Liver (tissue), 3 donors: Measurements from ENCODE around the gene SPINK9.

Source experiments
- EGR1 ChIP-seq, 2 donors: IDR thresholded peaks; 2 replicates each; pipeline ENCODE4 v1.6.1; 2016 to 2018; ENCODE audit warnings: antibody characterized with exemption in 2 of 2, low read depth in 2 of 2
- FOXA1 ChIP-seq: IDR thresholded peaks from 2 replicates; pipeline ENCODE4 v1.6.1; 2016; ENCODE audit warnings: antibody characterized with exemption
- HNF4G ChIP-seq: IDR thresholded peaks from 2 replicates; pipeline ENCODE4 v1.6.1; 2016; ENCODE audit warnings: antibody characterized with exemption
- RAD21 ChIP-seq, 2 donors: IDR thresholded peaks; 2 replicates each; pipeline ENCODE4 v1.6.1; 2016; ENCODE audit warnings: antibody characterized with exemption in 2 of 2, mild to moderate bottlenecking in 2 of 2
- TAF1 ChIP-seq: conservative IDR thresholded peaks from 2 replicates; pipeline ENCODE4 v1.6.1; 2016; ENCODE audit warnings: antibody characterized with exemption, mild to moderate bottlenecking
- YY1 ChIP-seq: IDR thresholded peaks from 2 replicates; pipeline ENCODE4 v1.6.1; 2016; ENCODE audit warnings: antibody characterized with exemption, mild to moderate bottlenecking
- TF ChIP-seq, protein P1 (sequence below): fragments of 150-350 bp; IDR thresholded peaks from 2 replicates; pipeline ENCODE4 v1.5.1; 2017; ENCODE audit warnings: improper control_type of control experiment, low read depth, low read length; ENCODE audit not compliant: missing input control
- TF ChIP-seq, protein P2 (sequence below): IDR thresholded peaks from 2 replicates; pipeline ENCODE4 v1.6.1; 2016; ENCODE audit warnings: antibody characterized with exemption
- TF ChIP-seq, protein P3 (sequence below): IDR thresholded peaks from 2 replicates; pipeline ENCODE4 v1.6.1; 2016; ENCODE audit warnings: antibody characterized with exemption, mild to moderate bottlenecking
- donor health status: healthy.
- donor health status: healthy.

DNA sequence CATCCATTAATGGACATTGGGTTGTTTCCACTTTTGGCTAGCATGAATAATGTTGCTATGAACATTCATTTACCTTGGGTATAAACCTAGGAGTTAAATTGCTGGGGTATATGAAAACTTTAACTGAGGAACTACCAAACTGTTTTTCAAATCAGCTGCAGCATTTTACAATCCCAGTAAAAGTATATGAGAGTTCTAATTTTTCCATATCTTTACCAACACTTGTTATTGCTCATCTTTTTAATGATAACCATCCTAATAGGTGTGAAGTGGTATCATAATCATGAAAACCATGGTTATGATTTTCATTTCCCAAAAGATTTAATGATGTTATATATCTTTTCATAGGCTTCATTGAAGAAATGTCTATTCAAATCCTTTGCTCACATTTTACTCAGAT, 32.9 kb downstream of the SPINK9 start:
- TF ChIP-seq, protein P1, sequence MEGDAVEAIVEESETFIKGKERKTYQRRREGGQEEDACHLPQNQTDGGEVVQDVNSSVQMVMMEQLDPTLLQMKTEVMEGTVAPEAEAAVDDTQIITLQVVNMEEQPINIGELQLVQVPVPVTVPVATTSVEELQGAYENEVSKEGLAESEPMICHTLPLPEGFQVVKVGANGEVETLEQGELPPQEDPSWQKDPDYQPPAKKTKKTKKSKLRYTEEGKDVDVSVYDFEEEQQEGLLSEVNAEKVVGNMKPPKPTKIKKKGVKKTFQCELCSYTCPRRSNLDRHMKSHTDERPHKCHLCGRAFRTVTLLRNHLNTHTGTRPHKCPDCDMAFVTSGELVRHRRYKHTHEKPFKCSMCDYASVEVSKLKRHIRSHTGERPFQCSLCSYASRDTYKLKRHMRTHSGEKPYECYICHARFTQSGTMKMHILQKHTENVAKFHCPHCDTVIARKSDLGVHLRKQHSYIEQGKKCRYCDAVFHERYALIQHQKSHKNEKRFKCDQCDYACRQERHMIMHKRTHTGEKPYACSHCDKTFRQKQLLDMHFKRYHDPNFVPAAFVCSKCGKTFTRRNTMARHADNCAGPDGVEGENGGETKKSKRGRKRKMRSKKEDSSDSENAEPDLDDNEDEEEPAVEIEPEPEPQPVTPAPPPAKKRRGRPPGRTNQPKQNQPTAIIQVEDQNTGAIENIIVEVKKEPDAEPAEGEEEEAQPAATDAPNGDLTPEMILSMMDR = no peak
- TF ChIP-seq YY1 (no peak), EGR1 (IDR thresholded peaks at IDR 0.05; ENCODE audit: low read depth in 2 of 2) (no peak), TAF1 (no peak), RAD21 (IDR thresholded peaks at IDR 0.05) (no peak), FOXA1 (no peak), HNF4G (no peak)
- TF ChIP-seq, protein P2, sequence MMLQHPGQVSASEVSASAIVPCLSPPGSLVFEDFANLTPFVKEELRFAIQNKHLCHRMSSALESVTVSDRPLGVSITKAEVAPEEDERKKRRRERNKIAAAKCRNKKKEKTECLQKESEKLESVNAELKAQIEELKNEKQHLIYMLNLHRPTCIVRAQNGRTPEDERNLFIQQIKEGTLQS = no peak
- TF ChIP-seq, protein P3, sequence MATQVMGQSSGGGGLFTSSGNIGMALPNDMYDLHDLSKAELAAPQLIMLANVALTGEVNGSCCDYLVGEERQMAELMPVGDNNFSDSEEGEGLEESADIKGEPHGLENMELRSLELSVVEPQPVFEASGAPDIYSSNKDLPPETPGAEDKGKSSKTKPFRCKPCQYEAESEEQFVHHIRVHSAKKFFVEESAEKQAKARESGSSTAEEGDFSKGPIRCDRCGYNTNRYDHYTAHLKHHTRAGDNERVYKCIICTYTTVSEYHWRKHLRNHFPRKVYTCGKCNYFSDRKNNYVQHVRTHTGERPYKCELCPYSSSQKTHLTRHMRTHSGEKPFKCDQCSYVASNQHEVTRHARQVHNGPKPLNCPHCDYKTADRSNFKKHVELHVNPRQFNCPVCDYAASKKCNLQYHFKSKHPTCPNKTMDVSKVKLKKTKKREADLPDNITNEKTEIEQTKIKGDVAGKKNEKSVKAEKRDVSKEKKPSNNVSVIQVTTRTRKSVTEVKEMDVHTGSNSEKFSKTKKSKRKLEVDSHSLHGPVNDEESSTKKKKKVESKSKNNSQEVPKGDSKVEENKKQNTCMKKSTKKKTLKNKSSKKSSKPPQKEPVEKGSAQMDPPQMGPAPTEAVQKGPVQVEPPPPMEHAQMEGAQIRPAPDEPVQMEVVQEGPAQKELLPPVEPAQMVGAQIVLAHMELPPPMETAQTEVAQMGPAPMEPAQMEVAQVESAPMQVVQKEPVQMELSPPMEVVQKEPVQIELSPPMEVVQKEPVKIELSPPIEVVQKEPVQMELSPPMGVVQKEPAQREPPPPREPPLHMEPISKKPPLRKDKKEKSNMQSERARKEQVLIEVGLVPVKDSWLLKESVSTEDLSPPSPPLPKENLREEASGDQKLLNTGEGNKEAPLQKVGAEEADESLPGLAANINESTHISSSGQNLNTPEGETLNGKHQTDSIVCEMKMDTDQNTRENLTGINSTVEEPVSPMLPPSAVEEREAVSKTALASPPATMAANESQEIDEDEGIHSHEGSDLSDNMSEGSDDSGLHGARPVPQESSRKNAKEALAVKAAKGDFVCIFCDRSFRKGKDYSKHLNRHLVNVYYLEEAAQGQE = no peak
